Measurements from ENCODE around the gene AKR1C8. TPM values are rescaled to one million over a fixed set of nuclear protein-coding genes. Genes with fewer than 3 reads are reported as not detected.

AKR1C8 gene
- total RNA-seq, result not detected in 2 replicates

DNA sequence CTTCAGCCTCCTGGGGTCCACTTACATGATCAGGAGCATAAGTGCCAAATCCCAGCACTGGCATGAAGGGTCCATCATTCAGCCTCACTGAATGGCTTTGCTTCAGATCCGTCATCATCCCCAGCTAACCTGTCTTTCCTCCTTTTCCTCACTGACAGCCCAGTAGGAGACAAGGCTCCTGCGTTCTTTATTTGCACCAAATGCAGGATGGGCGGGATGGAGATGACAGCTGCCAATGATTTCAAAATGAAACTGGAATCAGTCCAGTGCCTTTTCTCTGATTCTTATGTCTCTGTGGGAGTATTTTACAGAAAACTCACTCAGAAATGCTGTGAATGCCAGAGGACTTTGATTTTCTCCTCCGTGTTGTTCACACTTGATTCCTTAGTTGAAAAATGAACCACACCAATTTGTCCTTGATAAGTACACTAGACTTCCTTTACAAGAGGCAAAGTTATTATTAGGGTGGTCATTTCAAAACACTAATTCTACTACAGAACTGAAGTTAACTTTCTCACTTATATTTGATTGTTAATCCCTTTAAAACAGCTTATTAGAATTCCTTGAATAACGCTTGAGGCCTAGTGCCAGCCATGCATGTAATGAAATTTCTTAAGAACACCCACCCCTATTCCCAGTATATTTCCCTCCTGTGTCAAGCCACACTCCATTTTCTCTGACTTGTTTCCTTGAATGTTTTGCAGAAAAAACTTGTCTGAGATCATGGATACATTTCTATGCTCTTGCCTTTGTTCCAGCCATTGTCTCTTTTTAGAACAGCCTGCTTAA, at the start of gene AKR1C8:
Gene AKR1C8 (minus strand): TSS at position 164 of the 789 bp plus-strand sequence. CDS start 46 bp downstream, at position 118.

DNA sequence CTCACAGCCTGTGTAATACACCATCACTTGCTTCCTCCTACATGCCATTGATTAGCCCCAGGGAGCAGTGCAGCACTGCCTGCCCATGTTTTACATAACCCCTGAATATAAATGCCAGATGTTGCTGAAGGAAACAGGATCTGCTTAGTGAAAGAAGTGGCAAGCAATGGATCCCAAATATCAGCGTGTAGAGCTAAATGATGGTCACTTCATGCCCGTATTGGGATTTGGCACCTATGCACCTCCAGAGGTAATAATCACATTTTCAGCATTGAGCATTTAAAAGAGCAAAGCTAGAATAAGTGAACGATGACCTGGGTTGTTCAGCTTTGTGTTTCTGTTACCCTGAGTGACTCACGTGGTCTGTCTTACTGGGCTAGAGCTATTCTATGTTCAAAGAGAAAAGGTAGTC, 11.8 kb upstream of the AKR1C8 start, which contains the start of gene AKR1C4:
Gene AKR1C4 (plus strand): TSS at position 136 of the 412 bp plus-strand sequence. CDS start 31 bp downstream, at position 167.

Other genes starting within 250 kb of the AKR1C8 start
- gene AKR1C1, start 221.7 kb downstream of the AKR1C8 start, total RNA-seq, result 149 and 282 TPM in 2 replicates
- gene AKR1C2, start 181.3 kb downstream of the AKR1C8 start, total RNA-seq, result 48.6 and 96.5 TPM in 2 replicates
- gene AKR1C3, start 90.7 kb downstream of the AKR1C8 start, total RNA-seq, result 158 and 170 TPM in 2 replicates
- gene AKR1C4, start 11.7 kb upstream of the AKR1C8 start, total RNA-seq, result not detected in 2 replicates
- not detected in 2 replicates for gene UCN3, start 179.8 kb upstream of the AKR1C8 start, total RNA-seq
- gene TUBAL3, start 219.7 kb upstream of the AKR1C8 start, total RNA-seq, result not detected in 2 replicates
- 16.9 and 28.8 TPM in 2 replicates for gene NET1, start 227.4 kb upstream of the AKR1C8 start, total RNA-seq